CD4-positive, alpha-beta T cell treated with Interleukin-12 subunit alpha and Interleukin-12 subunit beta, for 1 hour (primary cell): Measurements from ENCODE around the gene FAM25C.
"Not testable (repeated sequence)": the region's sequence is repeated elsewhere in the genome, so short reads cannot be mapped to it uniquely, and the experiment has no call there.

ENCODE experiments used
- DNase-seq: peaks from one replicate; pipeline ENCODE4 v3.0.0-alpha.2; 2020

FAM25C gene

DNA sequence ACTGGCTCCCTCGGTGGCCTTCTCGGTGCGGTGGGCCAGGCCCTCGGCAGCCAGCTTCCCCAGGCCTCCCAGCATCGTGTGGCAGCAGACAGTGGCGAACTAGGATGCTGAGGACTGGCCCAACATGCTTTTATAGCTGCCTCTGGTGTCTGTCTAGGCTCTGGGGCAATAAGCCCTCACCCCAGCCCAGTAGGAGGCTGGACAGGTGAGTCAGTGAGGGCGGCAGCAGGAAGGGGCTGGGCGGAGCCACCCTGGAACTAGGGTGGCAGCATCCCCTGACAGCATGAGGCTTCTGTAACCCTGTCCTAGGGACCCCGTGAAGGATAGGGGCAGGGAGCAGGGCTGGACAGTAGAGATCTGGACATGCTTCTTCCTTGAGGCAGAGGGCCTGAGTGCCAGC lies at the start of gene FAM25C:
FAM25C (minus strand) TSS at position 101 of the 400 bp plus-strand sequence; CDS start at position 75, 26 bp downstream.
- DNase-seq: not testable (repeated sequence)

DNA sequence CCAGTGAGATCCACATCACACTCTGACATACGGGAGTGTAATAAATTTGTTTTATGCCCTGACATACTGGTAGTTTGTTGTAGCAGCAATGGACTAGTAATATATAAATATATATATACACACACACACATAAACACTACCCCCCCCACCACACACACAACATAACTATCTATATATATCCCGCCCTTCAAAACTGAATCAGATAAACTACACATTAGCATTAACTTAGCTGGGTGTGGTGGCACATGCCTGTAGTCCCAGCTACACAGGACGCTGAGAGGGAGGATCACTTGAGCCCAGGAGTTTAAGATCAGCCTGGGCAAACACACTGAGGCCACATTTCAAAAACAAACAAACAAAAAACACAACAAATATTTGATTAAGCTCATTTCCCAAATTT lies 45.0 kb upstream of the FAM25C start:
- DNase-seq: not testable (repeated sequence)

DNA sequence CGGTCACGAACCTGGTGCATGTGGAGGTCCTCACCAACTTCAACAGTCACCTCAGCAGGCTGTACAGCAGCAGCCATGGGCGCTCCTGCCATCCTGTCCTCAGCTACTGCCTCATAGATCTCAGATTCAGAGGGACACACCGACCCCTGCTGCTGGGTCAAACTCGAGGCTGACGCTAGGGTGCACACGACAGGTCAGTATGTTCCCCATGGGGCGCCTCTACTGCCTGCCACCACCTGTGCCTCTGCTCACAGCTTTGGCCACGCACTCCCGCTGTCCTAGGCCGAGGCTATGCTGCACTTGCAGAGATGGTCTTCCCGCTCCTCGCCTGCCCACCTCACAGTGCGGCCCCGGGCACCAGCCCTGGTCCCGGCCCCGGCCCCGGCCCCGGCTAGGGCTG lies 31.8 kb upstream of the FAM25C start:
- DNase-seq: not testable (repeated sequence)

GRCh38 chr10:48002306-48002705 lies 2.7 kb upstream of the FAM25C start:
- not testable (repeated sequence) for DNase-seq

GRCh38 chr10:47994045-47994444 lies 5.5 kb downstream of the FAM25C start:
- DNase-seq: not testable (repeated sequence)

GRCh38 chr10:47992560-47992959 lies 7.0 kb downstream of the FAM25C start:
- not testable (repeated sequence) for DNase-seq

DNA sequence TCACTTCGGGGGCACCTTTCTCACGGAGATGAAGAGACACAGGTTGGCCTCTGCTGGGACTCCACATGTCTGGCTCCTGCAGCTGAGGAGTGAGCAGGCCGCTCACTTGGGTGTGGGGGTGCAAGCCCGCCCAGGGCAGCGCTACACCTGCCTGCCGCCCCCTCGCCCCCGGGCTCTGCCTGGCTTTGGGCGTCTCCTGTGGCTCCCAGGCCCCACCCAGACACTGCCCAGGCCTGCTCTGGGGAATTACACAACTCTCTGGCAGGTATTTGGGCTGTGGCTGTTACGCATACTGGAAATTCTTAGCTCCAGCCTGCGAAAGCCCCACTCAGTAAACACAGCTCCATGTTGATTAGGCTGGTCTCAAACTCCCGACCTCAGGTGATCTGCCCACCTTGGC lies 7.9 kb downstream of the FAM25C start:
- not testable (repeated sequence) for DNase-seq

DNA sequence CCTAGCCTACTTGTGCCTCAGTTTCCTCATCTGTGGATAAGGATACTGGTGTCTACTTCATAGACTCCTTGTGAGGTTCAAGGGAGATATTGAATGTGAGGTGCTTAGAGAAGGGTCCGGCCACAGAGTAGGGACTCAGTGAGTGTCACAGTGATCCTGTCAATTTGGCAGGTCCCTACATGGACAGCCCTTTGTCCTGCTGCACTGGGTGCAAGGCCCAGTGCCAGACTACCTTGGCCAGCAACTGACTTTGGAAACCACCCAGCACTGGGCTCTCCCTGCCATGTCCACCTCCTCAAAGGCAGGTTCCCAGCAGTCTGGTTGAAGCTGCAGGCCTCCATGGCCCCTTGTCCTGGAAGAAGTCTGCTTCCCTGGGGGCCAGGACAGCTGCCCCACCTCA lies 9.5 kb downstream of the FAM25C start:
- not testable (repeated sequence) for DNase-seq

DNA sequence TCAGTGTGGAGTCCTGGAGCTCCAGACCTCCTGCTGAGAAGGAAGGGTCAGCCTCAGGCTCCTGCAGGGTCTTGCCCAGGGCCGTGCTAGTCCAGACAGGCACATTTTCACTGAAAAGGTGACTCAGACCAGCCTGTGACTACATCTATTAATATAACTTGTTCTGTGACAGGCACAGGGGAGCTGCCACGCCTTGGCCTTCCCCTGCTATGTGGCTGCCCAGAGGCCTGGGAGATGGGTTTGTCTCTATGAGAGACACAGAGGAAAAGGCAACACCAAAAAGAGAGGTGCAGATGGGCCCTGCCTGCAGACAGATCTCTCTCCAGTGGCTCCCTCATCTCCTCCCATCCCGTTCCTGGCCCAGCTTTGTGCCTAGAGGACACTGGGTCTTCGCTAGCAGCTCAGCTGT lies 10.0 kb downstream of the FAM25C start:
- not testable (repeated sequence) for DNase-seq

DNA sequence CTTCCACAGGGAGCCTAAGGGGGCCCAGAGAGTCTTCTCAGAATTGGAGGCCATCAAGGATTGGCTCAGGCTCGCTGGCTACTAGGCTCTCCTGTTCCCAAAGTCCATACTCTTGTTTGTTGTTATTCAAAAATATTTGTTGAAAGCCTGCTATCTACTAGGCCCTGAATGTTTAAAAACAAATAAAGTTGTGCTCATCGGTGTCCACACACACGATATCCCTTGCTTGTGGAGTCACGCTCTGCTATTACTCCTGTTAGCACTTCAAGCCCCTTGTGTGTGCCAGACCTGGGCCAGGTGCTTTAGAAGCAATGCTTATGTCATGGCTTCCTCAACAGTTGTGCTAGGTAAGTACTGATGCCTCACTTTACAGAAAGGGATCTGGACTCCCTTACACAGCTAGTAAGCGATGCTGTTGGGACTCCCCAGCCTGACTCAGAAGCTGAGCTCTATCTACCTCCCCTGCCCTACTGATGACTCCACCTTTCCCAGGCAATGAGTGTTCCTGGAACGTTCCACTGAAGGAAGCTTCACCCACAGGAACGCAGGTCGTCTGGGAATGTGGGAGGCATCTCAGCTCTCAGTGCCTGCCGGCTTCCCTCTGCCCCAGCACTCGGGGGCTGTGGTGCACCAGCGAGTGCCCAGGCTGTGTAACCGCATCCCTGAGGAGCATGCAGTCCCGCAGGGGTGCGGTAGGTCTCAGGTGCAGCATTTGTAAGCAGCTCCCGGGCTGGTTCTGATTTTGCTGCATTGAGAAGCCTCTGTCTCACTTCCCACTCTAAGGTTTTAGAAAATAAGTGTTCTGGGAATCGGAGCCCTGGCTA lies 10.7 kb downstream of the FAM25C start:
- not testable (repeated sequence) for DNase-seq

GRCh38 chr10:47987952-47988351 lies 11.6 kb downstream of the FAM25C start:
- not testable (repeated sequence) for DNase-seq

DNA sequence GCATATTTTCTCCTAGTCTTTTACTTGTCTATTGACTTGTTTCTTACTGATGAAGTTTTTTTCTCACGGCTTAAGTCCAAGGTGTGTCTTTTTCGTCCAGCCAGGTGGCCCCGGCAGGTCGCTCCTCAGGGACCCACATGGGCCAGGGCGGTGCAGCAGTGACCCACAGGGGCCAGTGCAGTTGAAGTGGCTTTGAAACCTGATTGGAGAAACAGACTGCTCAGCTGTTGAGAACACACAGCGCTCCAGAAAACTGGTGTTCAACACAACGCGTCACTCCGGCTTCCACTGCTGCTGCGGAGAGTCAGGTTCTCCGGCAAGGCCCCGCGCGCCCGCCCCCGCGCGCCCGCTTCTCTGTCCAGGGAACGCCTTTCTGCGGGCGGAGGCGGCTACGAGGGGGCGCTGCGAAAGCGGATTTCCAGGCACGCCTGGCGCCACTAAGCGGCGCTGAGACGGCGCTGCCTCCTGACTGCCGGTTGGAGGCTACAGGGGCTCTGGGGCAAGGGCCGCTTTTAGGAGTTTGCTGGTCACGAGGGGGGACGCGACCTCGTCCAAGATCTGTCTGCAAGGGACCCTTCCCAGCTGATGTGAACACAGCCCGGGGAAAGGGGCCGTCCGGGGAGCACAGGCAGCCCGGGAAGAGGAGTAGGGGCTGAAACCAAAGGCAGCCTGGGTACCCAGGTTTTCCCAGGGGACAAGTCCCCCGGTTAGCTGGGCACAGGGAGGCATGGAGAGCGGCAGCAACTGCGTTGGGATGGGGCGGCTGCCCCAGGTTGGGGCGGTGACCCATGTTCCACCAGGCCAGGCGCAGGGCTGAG lies 13.0 kb downstream of the FAM25C start:
- DNase-seq: not testable (repeated sequence)

GRCh38 chr10:47975409-47975808 lies 24.2 kb downstream of the FAM25C start:
- DNase-seq: not testable (repeated sequence)

- not testable (repeated sequence) for DNase-seq
These were observed 26.5 kb downstream of the FAM25C start for GRCh38 chr10:47973131-47973530.

GRCh38 chr10:47972077-47972476 lies 27.5 kb downstream of the FAM25C start:
- not testable (repeated sequence) for DNase-seq

- not testable (repeated sequence) for DNase-seq
These were observed 28.0 kb downstream of the FAM25C start for GRCh38 chr10:47971598-47971997.

- DNase-seq: not testable (repeated sequence)
These were observed 29.5 kb downstream of the FAM25C start for GRCh38 chr10:47970047-47970446.

GRCh38 chr10:47968988-47969387 lies 30.6 kb downstream of the FAM25C start:
- not testable (repeated sequence) for DNase-seq

DNA sequence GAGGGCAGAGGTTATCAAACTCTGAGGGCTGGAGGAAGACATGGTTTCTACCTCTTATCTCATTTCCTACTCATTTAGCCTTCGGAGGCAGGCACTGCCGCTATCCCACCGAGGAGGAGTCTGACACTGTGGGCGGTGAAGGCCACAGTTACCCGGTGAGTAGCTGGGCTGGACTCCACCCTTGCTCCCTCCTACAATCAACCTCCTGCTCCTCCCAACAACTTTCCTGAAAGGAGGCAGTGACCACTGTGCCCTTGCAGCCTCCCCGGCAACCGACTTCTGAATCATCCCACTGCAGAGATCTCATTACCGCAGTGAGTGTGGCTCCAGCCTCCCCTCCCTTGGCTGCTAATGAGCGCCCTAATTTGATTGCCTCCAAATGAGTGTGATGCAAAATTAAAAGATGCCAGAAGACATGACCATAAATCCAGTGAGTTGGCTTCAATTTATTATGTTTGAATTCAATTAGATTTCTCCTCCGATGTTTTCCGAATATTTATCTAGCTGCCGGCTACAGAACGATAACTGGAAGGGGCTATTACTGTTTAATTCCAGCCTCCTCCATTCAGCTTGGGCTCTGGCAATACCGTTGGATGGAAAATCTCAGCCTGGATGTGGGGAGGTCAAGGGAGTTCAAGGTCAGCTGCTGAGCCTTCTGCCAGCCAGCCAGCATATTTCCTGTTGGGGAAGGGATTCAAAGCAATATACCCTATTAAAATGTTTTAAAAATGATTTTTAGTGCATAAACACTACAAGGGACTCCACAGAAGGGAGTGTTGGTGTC lies 35.1 kb downstream of the FAM25C start:
- not testable (repeated sequence) for DNase-seq

DNA sequence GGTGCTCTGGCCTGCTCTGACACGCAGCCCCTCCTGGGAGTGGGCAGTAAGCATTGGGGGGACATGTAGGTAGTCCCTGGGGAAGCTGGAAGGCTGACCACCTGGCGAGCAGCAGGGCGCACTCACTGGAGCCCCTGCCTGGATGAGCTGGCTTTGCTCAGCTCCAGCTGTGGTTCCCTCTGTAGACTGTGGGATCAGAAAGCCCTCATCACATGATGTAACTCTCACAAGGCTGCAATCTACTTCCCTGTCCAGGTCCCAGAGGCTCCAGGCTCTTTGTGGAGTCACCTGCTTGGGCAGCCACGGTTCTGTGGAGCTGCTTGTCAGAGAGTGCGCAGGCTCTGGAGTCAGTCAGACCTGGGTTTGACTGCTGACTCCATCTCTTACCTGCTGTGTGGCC lies 36.8 kb downstream of the FAM25C start:
- DNase-seq: not testable (repeated sequence)

GRCh38 chr10:47960699-47961098 lies 38.9 kb downstream of the FAM25C start:
- not testable (repeated sequence) for DNase-seq

- not testable (repeated sequence) for DNase-seq
These were observed 39.9 kb downstream of the FAM25C start for GRCh38 chr10:47959677-47960076.

DNA sequence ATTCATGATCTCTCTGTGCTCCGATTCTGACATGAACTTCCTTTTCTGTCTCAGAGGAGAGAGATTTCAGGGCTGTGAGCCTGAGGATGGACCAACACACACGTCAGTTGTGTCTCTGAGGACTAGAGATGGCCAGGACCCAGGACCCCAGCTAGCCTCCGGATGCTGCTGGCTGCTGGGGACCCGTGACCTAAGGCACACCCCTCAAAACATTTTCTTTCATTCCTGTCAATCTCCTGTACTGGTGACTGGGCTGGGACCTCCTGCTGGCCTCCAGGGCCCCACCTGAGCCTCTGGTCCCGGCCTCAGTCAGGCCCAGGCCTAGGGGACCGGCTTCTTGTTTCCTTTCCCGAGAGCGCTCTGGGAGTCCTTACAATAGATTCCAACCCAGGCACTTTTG lies 42.4 kb downstream of the FAM25C start:
- not testable (repeated sequence) for DNase-seq
